ENCODE measurements around the gene OSBPL7. TPM values are rescaled to one million over a fixed set of nuclear protein-coding genes. Genes with fewer than 3 reads are reported as not detected.

Gene OSBPL7
- total RNA-seq, 1 experiment from 2014 or later, result 20.5 TPM

DNA sequence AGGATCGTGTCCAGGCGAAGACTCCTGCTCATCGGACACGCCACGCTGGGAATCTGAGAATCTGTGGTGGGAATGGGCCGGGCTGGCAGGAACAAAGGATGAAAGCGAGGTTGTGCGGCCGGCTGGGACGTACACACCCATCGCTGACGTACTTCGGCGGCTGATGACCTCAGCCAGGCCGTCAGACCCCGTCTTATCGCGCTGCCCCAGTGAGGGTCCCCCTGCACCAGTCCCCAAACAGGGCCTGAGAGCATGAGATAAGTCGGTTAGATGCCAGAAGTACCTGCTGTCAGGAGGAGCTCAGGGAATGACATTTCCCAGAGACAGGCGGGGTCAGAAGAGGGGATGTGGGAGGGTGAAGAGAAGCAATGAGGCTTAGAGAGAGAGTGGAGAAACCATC, 45.3 kb upstream of the OSBPL7 start:
- CTCF ChIA-PET, result no interaction called here

More for the DNA sequence above, 45.3 kb upstream of the OSBPL7 start:
- no peak for ATAC-seq
- BruUV-seq (replicated peaks), result no TSS peak
- H3K27me3 ChIP-seq (ENCODE audit: insufficient read depth, low read length), result peaks cover 7% of the 10 kb centered on the region; the same call in 1 of the 2 replicates
- H3K36me3 ChIP-seq (ENCODE audit: control insufficient read depth in 1 of 2, insufficient read depth in 2 of 2, low read length in 2 of 2), result no peaks in the 10 kb centered on the region
- H3K9me2 ChIP-seq (ENCODE audit: insufficient read depth), result no peaks in the 10 kb centered on the region
- no peaks in the 10 kb centered on the region for H3K9me3 ChIP-seq (ENCODE audit: control insufficient read depth in 1 of 2, insufficient read depth in 1 of 2, low read depth in 1 of 2, low read length in 2 of 2)
- TF ChIP-seq, protein P1, sequence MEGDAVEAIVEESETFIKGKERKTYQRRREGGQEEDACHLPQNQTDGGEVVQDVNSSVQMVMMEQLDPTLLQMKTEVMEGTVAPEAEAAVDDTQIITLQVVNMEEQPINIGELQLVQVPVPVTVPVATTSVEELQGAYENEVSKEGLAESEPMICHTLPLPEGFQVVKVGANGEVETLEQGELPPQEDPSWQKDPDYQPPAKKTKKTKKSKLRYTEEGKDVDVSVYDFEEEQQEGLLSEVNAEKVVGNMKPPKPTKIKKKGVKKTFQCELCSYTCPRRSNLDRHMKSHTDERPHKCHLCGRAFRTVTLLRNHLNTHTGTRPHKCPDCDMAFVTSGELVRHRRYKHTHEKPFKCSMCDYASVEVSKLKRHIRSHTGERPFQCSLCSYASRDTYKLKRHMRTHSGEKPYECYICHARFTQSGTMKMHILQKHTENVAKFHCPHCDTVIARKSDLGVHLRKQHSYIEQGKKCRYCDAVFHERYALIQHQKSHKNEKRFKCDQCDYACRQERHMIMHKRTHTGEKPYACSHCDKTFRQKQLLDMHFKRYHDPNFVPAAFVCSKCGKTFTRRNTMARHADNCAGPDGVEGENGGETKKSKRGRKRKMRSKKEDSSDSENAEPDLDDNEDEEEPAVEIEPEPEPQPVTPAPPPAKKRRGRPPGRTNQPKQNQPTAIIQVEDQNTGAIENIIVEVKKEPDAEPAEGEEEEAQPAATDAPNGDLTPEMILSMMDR (IDR thresholded peaks at IDR 0.05 in 2 of 3, conservative IDR thresholded peaks at IDR 0.05 in 1 of 3; ENCODE audit: borderline replicate concordance in 1 of 3, insufficient read depth in 1 of 3, low read depth in 2 of 3, low read length in 2 of 3), result no peak
- no peak for TF ChIP-seq YY1 (IDR thresholded peaks at IDR 0.05; ENCODE audit: extremely low read depth, insufficient replicate concordance, low read depth, low read length)
- TF ChIP-seq POLR2AphosphoS5 (IDR thresholded peaks at IDR 0.05; ENCODE audit: low read depth, low read length), result no peak
- TF ChIP-seq EGR1 (IDR thresholded peaks at IDR 0.05; ENCODE audit: low read depth), result no peak
- TF ChIP-seq EZH2 (IDR thresholded peaks at IDR 0.05), result no peak
- no peak for TF ChIP-seq SRF (IDR thresholded peaks at IDR 0.05; ENCODE audit: low read depth)
- TF ChIP-seq ZBTB33 (IDR thresholded peaks at IDR 0.05; ENCODE audit: extremely low read depth, insufficient replicate concordance, low read length), result no peak
- TF ChIP-seq REST (IDR thresholded peaks at IDR 0.05; ENCODE audit: low read depth), result no peak
- no peak for TF ChIP-seq ZFX (IDR thresholded peaks at IDR 0.05)
- ChIA-PET RAD21 (ENCODE audit: low non-redundant PET in 1 of 2, low total read pairs in 2 of 2, uncharacterized antibody in 2 of 2, unreplicated experiment in 2 of 2) (no interaction called here), POLR2A (no interaction called here)
- H3K4me2 ChIP-seq (ENCODE audit: low read length), result no peak overlapping the region
- no peak overlapping the region for H3K9ac ChIP-seq (ENCODE audit: low read length)
- no peak overlapping the region for H2AFZ ChIP-seq (ENCODE audit: low read depth, low read length, poor library complexity, severe bottlenecking)
- DNase-seq (ENCODE audit: low read depth, low spot score), result no peak
- H3K4me3 ChIP-seq (replicated peaks in 1 of 2; ENCODE audit: low read depth in 1 of 2, low read length in 2 of 2), result no peak overlapping the region
- H4K20me1 ChIP-seq (ENCODE audit: insufficient read depth), result no peaks in the 10 kb centered on the region
- peaks cover 17 to 36% of the 10 kb centered on the region in 2 experiments for H3K4me1 ChIP-seq (ENCODE audit: control insufficient read depth in 1 of 2, insufficient read depth in 2 of 2, low read length in 2 of 2)
- no peak overlapping the region for H3K27ac ChIP-seq (ENCODE audit: low read depth, low read length)
- intact Hi-C loops (cut with micrococcal nuclease), result no loop called here
- no peaks in the 10 kb centered on the region for H3K79me2 ChIP-seq (ENCODE audit: insufficient read depth, low read length)

Data from HCT116 (cell line).